Measurements from ENCODE around the gene ITCH. TPM values are rescaled to one million over a fixed set of nuclear protein-coding genes. Genes with fewer than 3 reads are reported as not detected.

Gene ITCH
- total and polyA plus RNA-seq, 2 of the 8 experiments (the other 6 are each of a cell fraction or from before 2014, with no cell fraction given) = 3.9 to 45.2 TPM

DNA sequence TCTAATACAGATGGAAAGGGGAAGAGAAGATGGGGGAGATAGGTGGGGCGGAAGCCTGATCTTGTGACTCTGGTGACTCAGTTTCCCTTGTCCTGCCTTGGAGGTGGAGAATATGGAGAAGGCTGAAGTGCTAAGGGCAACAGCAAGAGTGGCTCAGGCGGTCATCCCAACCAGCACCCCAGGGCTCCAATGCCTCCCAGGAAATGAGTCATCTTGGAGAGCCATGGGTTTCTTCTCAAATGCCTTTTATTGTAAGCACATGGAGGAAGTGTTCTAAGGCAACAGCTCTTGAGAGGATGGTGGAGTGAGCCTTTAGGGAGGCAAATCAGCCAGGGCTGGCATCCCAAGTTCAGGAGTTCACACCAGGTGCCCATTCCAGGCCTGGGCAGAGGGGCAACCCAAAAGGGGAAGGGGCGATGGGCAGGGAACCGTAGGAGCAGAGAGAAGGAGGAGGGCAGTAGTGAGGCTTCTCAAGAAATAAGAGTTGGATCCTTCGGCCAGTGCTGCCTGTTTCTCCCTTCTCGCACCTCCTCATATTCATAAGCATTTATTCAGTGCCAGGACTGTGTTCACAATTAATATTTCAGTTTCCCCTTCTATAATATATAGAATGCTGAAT lies 46.8 kb upstream of the ITCH start:
- no peaks in the 10 kb centered on the region for H4K20me1 ChIP-seq (replicated peaks in 1 of 2; ENCODE audit: control insufficient read depth in 1 of 2, insufficient read depth in 2 of 2, low read length in 2 of 2)
- no peak overlapping the region for H4K5ac ChIP-seq (ENCODE audit: insufficient read length, low read depth, low read length)
- H3K18ac ChIP-seq (ENCODE audit: extremely low read depth, low read length) = no peak overlapping the region
- 87% methylated on average over 6 of the region's 6 CpGs; no CpG with 5 or more reads in 1 of the 2 experiments for WGBS, 2 experiments (ENCODE audit: extremely low coverage in 1 of 2, insufficient coverage in 1 of 2, insufficient read length in 1 of 2, insufficient replicate concordance in 2 of 2, low coverage in 1 of 2, low lambda C conversion rate in 2 of 2, missing lambda C conversion rate in 1 of 2)
- H3K14ac ChIP-seq (ENCODE audit: insufficient read length) = no peak overlapping the region
- ChIA-PET POLR2A (ENCODE audit: partially characterized antibody) (interaction anchor here (1.1 kb wide), 1 partner anchor 14 kb away, joined by 4 read pairs; the partner anchor contains the start of gene AHCY), CTCF (ENCODE audit: partially characterized antibody) (interaction anchor here (0.6 to 2.9 kb wide), 2 partner anchors 206 to 450 kb away, joined by 3 to 12 read pairs; no protein-coding TSS in a partner anchor)
- no peak overlapping the region for H3K27ac ChIP-seq (ENCODE audit: low read depth, low read length)
- no peak overlapping the region for H2BK12ac ChIP-seq (ENCODE audit: low read depth, low read length)
- H4K91ac ChIP-seq (replicated peaks; ENCODE audit: insufficient read length, low read length) = no peak overlapping the region
- peaks cover 0 to 8% (median 7%) of the 10 kb centered on the region in 4 experiments; a peak in 5 of 7 replicates for H3K27me3 ChIP-seq (replicated peaks in 1 of 4; ENCODE audit: control insufficient read depth in 3 of 4, extremely low read depth in 1 of 4, insufficient read depth in 3 of 4, low read length in 3 of 4)
- H3K9ac ChIP-seq (replicated peaks in 1 of 4; ENCODE audit: extremely low read depth in 1 of 4, low read depth in 3 of 4, low read length in 3 of 4) = no peak overlapping the region
- no peak overlapping the region for H4K8ac ChIP-seq (ENCODE audit: extremely low read depth, insufficient read depth, low read length)
- no peak for DNase-seq (ENCODE audit: low read depth in 1 of 2, low spot score in 2 of 2)
- H2BK20ac ChIP-seq (ENCODE audit: low read length) = no peak overlapping the region
- H3K4ac ChIP-seq (replicated peaks; ENCODE audit: insufficient read length, low read depth, low read length) = no peak overlapping the region
- no peak overlapping the region for H2BK15ac ChIP-seq (ENCODE audit: low read length)
- no peak overlapping the region for H3K23ac ChIP-seq (ENCODE audit: insufficient read length)
- no peak overlapping the region for H3K4me3 ChIP-seq (ENCODE audit: extremely low read depth in 1 of 4, insufficient read depth in 2 of 4, low read depth in 3 of 4, low read length in 4 of 4)
- no peak overlapping the region for H2AK5ac ChIP-seq (ENCODE audit: low read depth, low read length)
- H3K23me2 ChIP-seq (ENCODE audit: low read depth, low read length) = peaks cover 6% of the 10 kb centered on the region; the same call in 1 of the 2 replicates
- H2BK5ac ChIP-seq (ENCODE audit: low read depth, low read length) = no peak overlapping the region
- H3K4me1 ChIP-seq (replicated peaks in 1 of 4; ENCODE audit: control insufficient read depth in 3 of 4, insufficient read depth in 4 of 4, low read length in 3 of 4) = peaks cover 2 to 15% (median 10%) of the 10 kb centered on the region in 4 experiments; a peak in 6 of 7 replicates
- H3K79me2 ChIP-seq (ENCODE audit: control insufficient read depth in 1 of 2, insufficient read depth in 2 of 2, low read length in 2 of 2) = no peaks in the 10 kb centered on the region
- H3K9me3 ChIP-seq (ENCODE audit: insufficient read depth in 2 of 2, low read depth in 1 of 2, low read length in 1 of 2) = no peaks in the 10 kb centered on the region
- no peak overlapping the region for H3K56ac ChIP-seq (replicated peaks; ENCODE audit: insufficient read length, low read depth, low read length)
- H2BK120ac ChIP-seq (replicated peaks; ENCODE audit: low read depth, low read length) = no peak overlapping the region
- no peak overlapping the region for H2AFZ ChIP-seq (ENCODE audit: low read length)
- no peaks in the 10 kb centered on the region for H3K36me3 ChIP-seq (ENCODE audit: control insufficient read depth in 2 of 4, insufficient read depth in 4 of 4, low read length in 3 of 4)
- H3K4me2 ChIP-seq (ENCODE audit: insufficient read depth in 1 of 2, low read depth in 2 of 2, low read length in 2 of 2) = no peak overlapping the region
- no peaks in the 10 kb centered on the region for H3K79me1 ChIP-seq (ENCODE audit: low read depth, low read length)
- no peak for TF ChIP-seq JUND (IDR thresholded peaks at IDR 0.05; ENCODE audit: low read length)
- TF ChIP-seq, protein P1, sequence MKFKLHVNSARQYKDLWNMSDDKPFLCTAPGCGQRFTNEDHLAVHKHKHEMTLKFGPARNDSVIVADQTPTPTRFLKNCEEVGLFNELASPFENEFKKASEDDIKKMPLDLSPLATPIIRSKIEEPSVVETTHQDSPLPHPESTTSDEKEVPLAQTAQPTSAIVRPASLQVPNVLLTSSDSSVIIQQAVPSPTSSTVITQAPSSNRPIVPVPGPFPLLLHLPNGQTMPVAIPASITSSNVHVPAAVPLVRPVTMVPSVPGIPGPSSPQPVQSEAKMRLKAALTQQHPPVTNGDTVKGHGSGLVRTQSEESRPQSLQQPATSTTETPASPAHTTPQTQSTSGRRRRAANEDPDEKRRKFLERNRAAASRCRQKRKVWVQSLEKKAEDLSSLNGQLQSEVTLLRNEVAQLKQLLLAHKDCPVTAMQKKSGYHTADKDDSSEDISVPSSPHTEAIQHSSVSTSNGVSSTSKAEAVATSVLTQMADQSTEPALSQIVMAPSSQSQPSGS (IDR thresholded peaks at IDR 0.05; ENCODE audit: low read length) = no peak
- TF ChIP-seq GTF2F1 (IDR thresholded peaks at IDR 0.05; ENCODE audit: borderline replicate concordance, low read depth, low read length) = no peak
- no peak for TF ChIP-seq ASH2L (IDR thresholded peaks at IDR 0.05; ENCODE audit: low read length)
- TF ChIP-seq RXRA (IDR thresholded peaks at IDR 0.05; ENCODE audit: insufficient read depth, low read depth, low read length) = no peak
- no peak for TF ChIP-seq CHD1 (IDR thresholded peaks at IDR 0.05; ENCODE audit: low read depth, low read length)
- no peak for TF ChIP-seq SIN3A (conservative IDR thresholded peaks at IDR 0.05 in 1 of 2, IDR thresholded peaks at IDR 0.05 in 1 of 2; ENCODE audit: low read depth in 1 of 2, low read length in 2 of 2)
- TF ChIP-seq HDAC2 (IDR thresholded peaks at IDR 0.05; ENCODE audit: borderline replicate concordance in 1 of 2, low read depth in 2 of 2, low read length in 2 of 2) = no peak
- no peak for FAIRE-seq
